PC-9 (cell line): ENCODE data around the gene GGACT.

Experiments
- CTCF ChIP-seq: fragments of 200-600 bp; sonication (generic); conservative IDR thresholded peaks from 2 replicates; pipeline ENCODE4 v1.6.1; 2017; ENCODE audit warnings: mixed run types, antibody characterized with exemption, mild to moderate bottlenecking, moderate library complexity
- EZH2 ChIP-seq: fragments of 200-600 bp; sonication (generic); IDR thresholded peaks from 2 replicates; pipeline ENCODE4 v1.8.0; 2017; ENCODE audit warnings: antibody characterized with exemption, low read depth

GRCh38 chr13:100508455-100508854, 80.1 kb downstream of the GGACT start:
- TF ChIP-seq CTCF, result no peak
- no peak for TF ChIP-seq EZH2
